SU-DHL-6 (cell line): ENCODE measurements around the gene GPHN.
A peak's percentile ranks its signal among the peaks of the same experiment; 100 is the strongest.

Experiments used
- H2AFZ ChIP-seq: fragments of 200-600 bp; sonication (generic); 2 replicates; pipeline ENCODE4 v1.6.1; 2014; ENCODE audit warnings: low read depth, mild to moderate bottlenecking, moderate library complexity, mixed read lengths, antibody characterized with exemption, low read length; ENCODE audit not compliant: severe bottlenecking
- H3F3A ChIP-seq: fragments of 200-600 bp; shearing (Covaris generic); 2 replicates; pipeline ENCODE4 v1.6.0; 2016; ENCODE audit warnings: antibody characterized with exemption, mild to moderate bottlenecking; ENCODE audit not compliant: insufficient read depth
- H3K27ac ChIP-seq: fragments of 200-600 bp; sonication (generic); 2 replicates; pipeline ENCODE4 v1.5.1; 2016; ENCODE audit warnings: low read depth, mild to moderate bottlenecking, low read length, moderate library complexity, mixed read lengths
- H3K27me3 ChIP-seq: fragments of 200-600 bp; sonication (generic), shearing (Covaris generic); 2 replicates; pipeline ENCODE4 v1.6.0; 2014; ENCODE audit warnings: mild to moderate bottlenecking, low read length
- H3K36me3 ChIP-seq: fragments of 200-600 bp; sonication (generic); 2 replicates; pipeline ENCODE4 v1.6.1; 2014; ENCODE audit warnings: mild to moderate bottlenecking, low read length, mixed read lengths
- H3K4me2 ChIP-seq: fragments of 300-600, 200-600 bp; shearing (Covaris generic), sonication (generic); 2 replicates; pipeline ENCODE4 v1.6.0; 2014; ENCODE audit warnings: low read length, low read depth, mild to moderate bottlenecking; ENCODE audit not compliant: poor library complexity, severe bottlenecking
- H3K4me3 ChIP-seq: fragments of 200-600 bp; sonication (generic); 2 replicates; pipeline ENCODE4 v1.5.1; 2014; ENCODE audit warnings: antibody characterized with exemption, low read length, mild to moderate bottlenecking, mixed read lengths; ENCODE audit not compliant: insufficient read depth, poor library complexity, severe bottlenecking
- H3K79me2 ChIP-seq: fragments of 200-600 bp; sonication (generic); 2 replicates; pipeline ENCODE4 v1.6.1; 2014; ENCODE audit warnings: mild to moderate bottlenecking, low read length, moderate library complexity; ENCODE audit not compliant: insufficient read depth
- H3K9ac ChIP-seq: fragments of 200-600 bp; sonication (generic); 2 replicates; pipeline ENCODE4 v1.7.0; 2014; ENCODE audit warnings: mild to moderate bottlenecking, low read length
- H3K9me2 ChIP-seq: fragments of 200-600 bp; sonication (generic); replicated peaks from 2 replicates; pipeline ENCODE4 v1.6.1; 2014; ENCODE audit warnings: low read length; ENCODE audit not compliant: insufficient read depth
- H3K9me3 ChIP-seq: fragments of 200-600 bp; sonication (generic); 2 replicates; pipeline ENCODE4 v1.6.1; 2014; ENCODE audit warnings: low read length, mixed read lengths; ENCODE audit not compliant: insufficient read depth
- H4K20me1 ChIP-seq: fragments of 200-600 bp; sonication (generic); 2 replicates; pipeline ENCODE4 v1.6.1; 2014; ENCODE audit warnings: low read depth, mild to moderate bottlenecking, antibody characterized with exemption, low read length, moderate library complexity, mixed read lengths
- EZH2phosphoT487 ChIP-seq: fragments of 200-600 bp; sonication (generic), shearing (Covaris generic); conservative IDR thresholded peaks from 2 replicates; pipeline ENCODE4 v1.6.1; 2018; ENCODE audit warnings: mild to moderate bottlenecking, antibody characterized with exemption, low read length, moderate library complexity, mixed read lengths
- TF ChIP-seq, protein P1 (sequence below): fragments of 200-600 bp; sonication (generic); IDR thresholded peaks from one replicate; pipeline ENCODE4 v1.5.1; 2017; ENCODE audit warnings: antibody characterized with exemption, mild to moderate bottlenecking, low read length, moderate library complexity; ENCODE audit not compliant: insufficient read depth, poor library complexity, severe bottlenecking

GPHN gene

GRCh38 chr14:67228325-67228984 lies 720.5 kb downstream of the GPHN start:
- no peak overlapping the region for H3K27ac ChIP-seq
- no peak overlapping the region for H2AFZ ChIP-seq
- H3K4me3 ChIP-seq = no peak overlapping the region
- H3K36me3 ChIP-seq = no peaks in the 10 kb centered on the region
- no peaks in the 10 kb centered on the region for H3K27me3 ChIP-seq
- no peak overlapping the region for H3K9ac ChIP-seq
- no peak for TF ChIP-seq EZH2phosphoT487
- TF ChIP-seq, protein P1, sequence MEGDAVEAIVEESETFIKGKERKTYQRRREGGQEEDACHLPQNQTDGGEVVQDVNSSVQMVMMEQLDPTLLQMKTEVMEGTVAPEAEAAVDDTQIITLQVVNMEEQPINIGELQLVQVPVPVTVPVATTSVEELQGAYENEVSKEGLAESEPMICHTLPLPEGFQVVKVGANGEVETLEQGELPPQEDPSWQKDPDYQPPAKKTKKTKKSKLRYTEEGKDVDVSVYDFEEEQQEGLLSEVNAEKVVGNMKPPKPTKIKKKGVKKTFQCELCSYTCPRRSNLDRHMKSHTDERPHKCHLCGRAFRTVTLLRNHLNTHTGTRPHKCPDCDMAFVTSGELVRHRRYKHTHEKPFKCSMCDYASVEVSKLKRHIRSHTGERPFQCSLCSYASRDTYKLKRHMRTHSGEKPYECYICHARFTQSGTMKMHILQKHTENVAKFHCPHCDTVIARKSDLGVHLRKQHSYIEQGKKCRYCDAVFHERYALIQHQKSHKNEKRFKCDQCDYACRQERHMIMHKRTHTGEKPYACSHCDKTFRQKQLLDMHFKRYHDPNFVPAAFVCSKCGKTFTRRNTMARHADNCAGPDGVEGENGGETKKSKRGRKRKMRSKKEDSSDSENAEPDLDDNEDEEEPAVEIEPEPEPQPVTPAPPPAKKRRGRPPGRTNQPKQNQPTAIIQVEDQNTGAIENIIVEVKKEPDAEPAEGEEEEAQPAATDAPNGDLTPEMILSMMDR = no peak
- no peaks in the 10 kb centered on the region for H3K9me3 ChIP-seq
- H3K79me2 ChIP-seq = no peaks in the 10 kb centered on the region
- H4K20me1 ChIP-seq = no peaks in the 10 kb centered on the region
- no peaks in the 10 kb centered on the region for H3F3A ChIP-seq
- H3K4me2 ChIP-seq = peak overlapping the region; percentile 7
- no peaks in the 10 kb centered on the region for H3K9me2 ChIP-seq
